OCI-LY1 (cell line): ENCODE results near the gene SYT10.

ENCODE experiments used
- EZH2 ChIP-seq: fragments of 200-600 bp; sonication (generic), shearing (Covaris generic); IDR thresholded peaks from 2 replicates; pipeline ENCODE4 v1.8.0; 2017; ENCODE audit warnings: borderline replicate concordance, mixed run types, mild to moderate bottlenecking, antibody characterized with exemption, low read length, moderate library complexity, mixed read lengths
- TF ChIP-seq, protein P1 (sequence below): fragments of 200-600 bp; sonication (generic), shearing (Covaris generic); IDR thresholded peaks from 2 replicates; pipeline ENCODE4 v1.5.1; 2017; ENCODE audit warnings: mild to moderate bottlenecking, antibody characterized with exemption, low read length, moderate library complexity, mixed read lengths

DNA sequence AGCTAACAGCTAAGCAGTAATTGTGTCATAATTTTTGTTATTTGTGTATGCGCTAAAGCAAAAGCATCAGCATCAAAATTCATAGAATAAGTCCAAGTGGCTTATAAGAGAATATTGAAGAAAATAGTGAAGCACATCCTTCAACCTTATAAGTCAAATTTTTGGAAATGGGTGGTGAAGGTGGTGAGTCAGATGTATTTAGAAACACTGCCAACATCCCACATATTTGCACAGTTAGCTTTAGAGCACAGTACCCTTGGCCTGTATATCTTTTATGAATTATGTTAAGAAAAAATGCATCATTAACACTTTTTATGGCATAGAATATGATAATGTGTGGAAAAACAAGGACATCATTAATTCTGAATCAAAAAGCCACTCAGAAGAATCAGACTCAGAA is 8.0 kb downstream of the SYT10 start:
- TF ChIP-seq, protein P1, sequence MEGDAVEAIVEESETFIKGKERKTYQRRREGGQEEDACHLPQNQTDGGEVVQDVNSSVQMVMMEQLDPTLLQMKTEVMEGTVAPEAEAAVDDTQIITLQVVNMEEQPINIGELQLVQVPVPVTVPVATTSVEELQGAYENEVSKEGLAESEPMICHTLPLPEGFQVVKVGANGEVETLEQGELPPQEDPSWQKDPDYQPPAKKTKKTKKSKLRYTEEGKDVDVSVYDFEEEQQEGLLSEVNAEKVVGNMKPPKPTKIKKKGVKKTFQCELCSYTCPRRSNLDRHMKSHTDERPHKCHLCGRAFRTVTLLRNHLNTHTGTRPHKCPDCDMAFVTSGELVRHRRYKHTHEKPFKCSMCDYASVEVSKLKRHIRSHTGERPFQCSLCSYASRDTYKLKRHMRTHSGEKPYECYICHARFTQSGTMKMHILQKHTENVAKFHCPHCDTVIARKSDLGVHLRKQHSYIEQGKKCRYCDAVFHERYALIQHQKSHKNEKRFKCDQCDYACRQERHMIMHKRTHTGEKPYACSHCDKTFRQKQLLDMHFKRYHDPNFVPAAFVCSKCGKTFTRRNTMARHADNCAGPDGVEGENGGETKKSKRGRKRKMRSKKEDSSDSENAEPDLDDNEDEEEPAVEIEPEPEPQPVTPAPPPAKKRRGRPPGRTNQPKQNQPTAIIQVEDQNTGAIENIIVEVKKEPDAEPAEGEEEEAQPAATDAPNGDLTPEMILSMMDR = no peak
- no peak for TF ChIP-seq EZH2
